Activated gamma-delta T cell treated with Interleukin-2 at 50 U/mL for 16 hours (primary cell): ENCODE data around the gene INTS12.

ENCODE experiments used
- DNase-seq: peaks from one replicate; pipeline ENCODE4 v3.0.0-alpha.2; 2020

Gene INTS12

GRCh38 chr4:105677709-105678108 lies 30.8 kb downstream of the INTS12 start:
- DNase-seq = no peak

GRCh38 chr4:105674011-105674410 lies 34.5 kb downstream of the INTS12 start:
- no peak for DNase-seq

GRCh38 chr4:105671301-105671700 lies 37.2 kb downstream of the INTS12 start:
- DNase-seq = no peak

GRCh38 chr4:105670684-105671083 lies 37.8 kb downstream of the INTS12 start:
- DNase-seq = no peak

DNA sequence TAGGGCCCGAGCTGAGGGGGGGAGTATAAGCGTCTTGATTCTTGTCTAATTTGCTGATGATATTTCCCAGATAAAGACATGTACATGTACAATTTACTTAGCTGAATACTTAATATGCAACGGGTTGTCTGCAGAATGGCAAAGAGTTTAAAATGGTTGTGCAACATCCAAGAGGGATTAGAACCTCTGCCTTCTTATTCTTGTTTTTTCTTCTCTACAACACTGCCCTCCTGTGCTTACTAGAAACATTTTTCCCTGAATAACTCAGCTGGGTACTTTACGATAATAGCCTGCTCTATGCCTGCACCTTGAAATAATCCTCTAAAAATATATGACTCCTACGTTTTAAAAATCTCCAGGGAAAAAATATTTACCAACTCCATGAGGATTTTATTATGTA lies 41.8 kb downstream of the INTS12 start:
- DNase-seq = no peak

GRCh38 chr4:105662935-105663675 lies 45.4 kb downstream of the INTS12 start:
- DNase-seq = no peak

- no peak for DNase-seq
These were observed 47.5 kb downstream of the INTS12 start for GRCh38 chr4:105661028-105661427.

GRCh38 chr4:105659190-105659589 lies 49.3 kb downstream of the INTS12 start:
- no peak for DNase-seq

DNA sequence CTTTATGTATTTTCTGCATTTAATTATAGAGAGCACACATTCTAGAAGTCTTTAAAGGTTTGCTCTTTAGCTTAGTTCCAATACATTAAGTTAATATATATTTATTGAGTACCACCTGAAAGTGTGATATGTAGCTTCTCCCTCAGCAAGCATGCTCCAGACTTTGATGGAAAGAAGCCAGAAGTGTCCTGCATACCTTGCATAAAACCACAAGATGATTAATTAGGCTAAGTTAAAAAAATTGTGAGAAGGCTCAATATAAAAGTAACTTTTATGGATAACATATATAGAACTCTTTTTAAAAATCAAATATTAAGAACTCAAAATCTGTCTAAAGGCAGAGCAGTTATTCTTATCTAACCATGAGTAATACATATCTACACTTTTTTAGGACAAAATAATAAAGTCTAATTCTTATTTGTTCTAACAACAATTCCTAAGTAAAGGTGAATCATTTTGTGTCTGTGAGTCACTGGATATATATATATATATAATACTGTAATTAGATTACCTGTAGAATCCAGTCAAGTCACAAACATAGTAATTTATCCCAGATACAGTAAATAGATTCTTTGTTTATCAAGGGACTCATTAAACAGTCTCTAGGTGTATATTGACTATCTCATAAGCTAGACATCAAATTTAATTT lies 51.2 kb downstream of the INTS12 start:
- no peak for DNase-seq

DNA sequence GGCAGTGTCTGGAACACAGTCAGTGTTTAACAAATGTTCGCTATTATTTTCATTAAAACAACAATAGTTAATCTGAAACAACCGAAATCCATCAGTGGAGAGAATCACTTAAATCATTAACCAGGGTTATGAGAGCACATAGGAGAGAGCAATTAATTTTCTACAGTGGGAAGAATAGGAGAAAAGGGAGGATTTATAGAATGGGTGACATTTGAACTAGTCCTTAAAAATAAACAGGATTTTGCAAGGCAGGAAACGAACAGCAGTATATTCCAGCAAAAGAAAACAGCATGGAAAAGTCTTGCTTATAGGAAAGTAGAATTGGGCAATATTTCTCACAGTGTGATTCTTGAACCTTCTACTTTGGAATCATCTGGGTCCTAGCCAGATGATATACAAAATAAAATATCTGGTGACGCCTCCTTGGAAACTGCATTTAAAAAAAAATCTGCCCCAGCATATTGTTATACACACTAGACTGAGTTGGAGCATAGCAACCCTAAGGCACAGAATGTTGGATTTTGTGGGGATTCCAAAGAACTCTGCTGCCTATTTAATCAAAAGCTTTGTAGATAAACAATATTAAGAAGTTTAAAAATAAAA lies 56.1 kb downstream of the INTS12 start:
- no peak for DNase-seq

DNA sequence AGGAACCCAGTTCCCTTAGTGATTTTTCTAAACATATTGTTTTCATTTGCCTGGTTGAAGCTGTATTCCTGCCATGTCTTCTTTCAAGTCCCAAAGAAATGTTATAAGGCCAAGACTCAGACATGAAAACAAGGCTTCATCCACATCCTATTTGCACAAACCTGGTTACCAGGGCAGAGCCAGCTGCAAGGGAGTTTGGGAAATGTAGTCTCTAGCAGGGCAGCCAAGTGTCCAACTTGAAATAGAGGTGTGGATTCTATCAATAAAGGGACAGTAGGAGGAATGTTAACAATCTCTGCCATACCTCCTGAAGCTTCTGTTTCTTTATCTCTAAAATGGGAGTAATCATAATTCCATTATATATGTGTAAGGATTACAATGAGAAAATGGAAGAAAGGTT lies 56.6 kb downstream of the INTS12 start:
- no peak for DNase-seq

GRCh38 chr4:105650190-105650589 lies 58.3 kb downstream of the INTS12 start:
- DNase-seq = no peak

DNA sequence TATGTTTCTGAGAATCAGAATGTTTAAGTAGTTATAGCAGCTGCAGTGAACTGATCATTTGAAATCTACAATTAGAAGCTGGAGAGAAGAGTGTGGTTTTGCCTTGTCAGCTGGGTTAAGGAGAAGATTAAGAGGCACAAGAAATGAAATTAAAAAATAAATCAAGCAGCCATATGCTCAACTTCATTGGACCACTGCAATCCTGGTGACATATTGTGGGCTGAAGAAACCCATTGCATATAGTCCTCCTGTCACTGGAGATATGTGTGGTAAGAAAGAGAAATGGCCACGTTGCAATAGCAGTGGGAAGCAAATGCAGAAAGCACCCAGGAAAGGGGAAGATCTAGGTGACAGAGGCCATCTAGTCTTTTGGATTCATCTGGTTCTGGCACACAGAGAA lies 63.0 kb downstream of the INTS12 start:
- DNase-seq = no peak

DNA sequence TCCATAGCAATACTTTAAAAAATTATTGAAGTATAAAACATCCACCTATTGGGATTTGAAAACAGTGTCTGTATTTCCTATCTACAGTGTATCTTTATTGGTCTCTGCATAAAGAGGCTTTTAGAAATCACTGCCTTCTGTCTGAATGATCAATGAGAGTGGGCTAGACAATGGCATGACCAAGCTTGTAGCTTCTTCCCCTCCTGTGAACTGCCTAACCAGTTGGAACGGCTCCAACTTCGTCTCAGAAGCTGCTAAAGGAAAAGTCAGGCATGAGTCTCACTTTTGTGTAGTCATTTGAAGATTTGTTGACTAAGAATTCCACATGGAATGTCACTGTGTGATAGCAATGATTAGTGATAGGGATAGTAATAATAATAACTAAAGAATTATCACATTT lies 64.2 kb downstream of the INTS12 start:
- no peak for DNase-seq

GRCh38 chr4:105641845-105642244 lies 66.6 kb downstream of the INTS12 start:
- no peak for DNase-seq

DNA sequence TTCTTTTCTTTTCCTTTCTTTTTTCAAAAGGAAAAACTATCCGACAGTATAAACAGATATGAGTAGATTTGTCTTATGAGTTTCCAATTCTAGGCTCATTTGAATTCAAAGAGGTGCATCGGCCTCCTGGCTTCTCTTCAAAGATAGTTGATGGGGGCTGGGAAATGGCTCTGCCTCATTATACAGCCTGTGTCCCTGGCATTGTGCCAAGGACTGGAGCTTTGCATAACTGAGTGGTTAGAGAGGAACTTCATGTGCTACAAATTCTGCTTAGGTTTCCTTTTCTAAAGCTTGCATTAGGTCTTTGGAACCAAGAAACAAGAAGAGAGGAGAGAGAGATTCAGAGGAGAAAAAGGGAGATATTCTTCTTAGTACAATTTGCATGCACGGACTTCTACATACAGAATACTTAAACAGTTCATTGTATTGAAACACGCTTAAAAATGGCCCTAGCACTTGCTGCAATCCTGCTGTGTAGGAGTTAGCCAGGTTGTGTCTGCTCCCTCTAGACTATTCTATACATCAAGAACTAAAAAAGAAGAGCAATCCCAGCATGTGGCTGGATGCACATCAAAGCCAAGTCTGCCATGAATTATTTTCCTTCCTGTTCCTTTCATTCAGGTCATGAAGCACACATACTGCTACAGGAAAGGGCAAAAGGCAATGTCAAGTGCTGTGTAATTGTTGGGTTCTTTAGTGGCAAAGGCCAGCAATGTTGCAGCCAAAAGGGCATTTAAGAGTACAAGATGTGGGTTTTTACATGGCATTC lies 70.9 kb downstream of the INTS12 start:
- DNase-seq = no peak

DNA sequence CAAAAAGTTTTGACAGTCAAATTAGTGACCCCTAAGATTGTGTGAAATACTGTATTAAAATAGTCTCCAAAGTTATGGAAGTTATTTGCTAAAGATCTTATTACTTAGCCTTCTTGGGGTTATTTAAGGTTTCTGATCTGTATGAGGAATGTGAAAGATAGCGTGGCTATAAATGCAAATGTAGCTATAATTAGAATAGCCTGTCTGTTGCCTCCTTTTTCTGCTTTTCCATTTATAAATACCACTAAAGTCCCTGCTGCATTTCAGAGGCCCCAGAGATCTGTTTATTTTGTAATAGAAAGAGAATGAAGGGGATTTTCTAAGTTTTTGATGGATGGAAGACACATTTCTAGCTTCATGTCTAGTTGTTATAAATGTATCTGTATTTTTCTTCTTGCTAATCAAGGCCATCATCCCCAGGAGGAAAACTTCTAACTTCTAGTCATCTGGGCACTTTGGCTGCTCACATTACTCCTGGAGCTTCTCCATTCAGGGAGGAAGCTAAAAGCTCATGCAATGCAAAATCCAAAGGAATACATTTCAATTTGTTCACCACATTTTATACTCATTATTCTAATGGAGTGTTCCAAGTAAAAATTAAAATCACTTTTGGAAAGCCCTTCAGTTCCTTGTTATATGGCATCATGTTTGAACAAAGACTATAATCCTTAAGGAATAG lies 73.9 kb downstream of the INTS12 start:
- no peak for DNase-seq

DNA sequence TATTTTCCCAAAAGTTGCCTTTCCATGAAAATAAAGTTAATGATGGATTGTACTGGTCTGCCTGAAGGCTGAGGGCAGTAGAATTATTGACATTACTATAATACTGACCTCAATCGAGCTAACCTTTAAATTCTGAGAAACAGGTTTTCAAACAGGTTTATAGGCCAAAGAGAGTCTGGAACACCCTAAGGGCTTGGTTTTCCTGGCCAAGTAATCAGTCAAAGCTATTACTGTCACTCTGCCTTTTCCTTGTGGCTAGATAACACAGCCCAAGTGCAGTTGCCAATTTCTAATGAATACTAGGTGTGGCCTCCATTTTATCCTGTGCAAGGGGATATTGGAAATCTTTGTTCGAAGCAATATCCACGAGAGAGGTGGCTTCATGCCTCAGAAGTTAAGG lies 75.2 kb downstream of the INTS12 start:
- DNase-seq = no peak
